HG03175 (cell line): ENCODE results near the gene SYK.
A peak's percentile ranks its signal among the peaks of the same experiment; 100 is the strongest.
"Not testable (repeated sequence)": the region's sequence is repeated elsewhere in the genome, so short reads cannot be mapped to it uniquely, and the experiment has no call there.

Source experiments
- ATAC-seq: cut with Tn5 transposase; IDR thresholded peaks from one replicate; pipeline ENCODE4 v1.9.1; 2021; ENCODE audit warnings: mild to moderate bottlenecking, moderate library complexity; ENCODE audit not compliant: unreplicated experiment

SYK gene

DNA sequence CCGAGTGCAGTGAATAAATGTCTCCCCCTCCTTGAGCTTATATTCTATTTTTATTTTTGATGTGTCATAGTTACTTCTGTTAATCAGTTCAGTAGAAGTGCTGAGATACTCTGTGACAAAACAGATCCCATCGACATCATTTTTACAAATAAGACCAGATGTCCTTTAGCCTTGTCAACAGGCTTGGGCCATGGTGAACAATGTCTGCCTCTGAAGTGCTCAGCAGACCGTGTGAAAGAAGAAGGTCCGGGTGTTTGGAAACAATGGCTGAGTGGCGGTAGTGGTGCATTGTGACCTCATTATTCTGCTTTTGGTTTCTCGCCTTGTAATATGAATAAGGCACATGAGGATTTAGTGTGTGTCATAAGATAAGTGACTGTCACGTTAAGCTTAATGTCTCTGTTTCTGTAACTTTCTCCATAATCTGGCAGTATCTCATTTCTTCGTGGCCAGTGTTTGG, 71.2 kb downstream of the SYK start:
- no peak for ATAC-seq

DNA sequence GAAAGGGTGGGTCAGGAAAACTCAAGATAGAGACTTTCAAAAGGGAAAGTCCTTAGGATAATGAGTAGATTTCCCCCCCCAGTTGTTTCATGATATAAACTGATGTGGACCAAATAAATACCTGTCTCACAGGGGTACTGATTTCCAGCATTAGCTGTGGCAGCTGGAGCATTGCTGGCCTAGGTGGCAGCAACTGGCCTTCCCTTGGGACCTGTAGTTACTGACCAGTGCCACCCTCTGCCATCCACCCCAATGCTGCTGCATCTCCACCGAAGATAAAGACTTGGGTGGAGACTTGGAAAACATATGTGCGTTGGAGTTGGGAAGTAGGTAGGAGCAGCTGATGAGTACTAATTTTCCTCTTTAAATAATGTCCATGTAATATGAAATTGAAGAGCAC, 71.8 kb downstream of the SYK start:
- ATAC-seq, result no peak

DNA sequence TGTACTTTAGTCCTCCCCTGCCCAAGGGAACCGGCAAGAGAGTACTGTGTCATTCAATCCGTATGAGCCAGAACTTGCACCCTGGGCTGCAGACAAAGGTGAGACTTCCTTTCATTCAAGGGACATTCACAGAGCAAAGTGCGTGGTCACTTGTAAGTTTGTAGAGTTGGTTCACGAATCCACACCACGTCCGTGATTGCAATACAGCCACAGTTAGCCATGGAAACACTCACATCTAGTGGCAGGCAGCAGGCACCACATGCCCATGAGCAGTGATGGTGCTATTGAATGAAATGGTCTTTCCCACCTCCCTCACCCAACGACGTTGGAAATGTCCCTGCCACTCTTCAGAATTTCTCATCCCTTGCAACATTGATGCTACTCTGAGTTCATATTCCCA, 72.6 kb downstream of the SYK start:
- ATAC-seq, result no peak

DNA sequence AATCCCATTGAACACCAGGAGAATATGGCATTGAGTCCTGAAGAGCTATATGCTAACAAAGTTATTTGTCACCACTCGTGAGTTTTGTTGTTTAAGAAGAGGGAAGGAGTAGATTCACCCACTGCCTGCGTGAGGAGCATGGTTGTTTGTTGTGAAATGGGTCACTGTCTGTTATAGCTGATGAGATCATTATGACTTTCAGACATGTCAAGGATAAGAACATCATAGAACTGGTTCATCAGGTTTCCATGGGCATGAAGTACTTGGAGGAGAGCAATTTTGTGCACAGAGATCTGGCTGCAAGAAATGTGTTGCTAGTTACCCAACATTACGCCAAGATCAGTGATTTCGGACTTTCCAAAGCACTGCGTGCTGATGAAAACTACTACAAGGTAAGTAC, 76.9 kb downstream of the SYK start:
- no peak for ATAC-seq

DNA sequence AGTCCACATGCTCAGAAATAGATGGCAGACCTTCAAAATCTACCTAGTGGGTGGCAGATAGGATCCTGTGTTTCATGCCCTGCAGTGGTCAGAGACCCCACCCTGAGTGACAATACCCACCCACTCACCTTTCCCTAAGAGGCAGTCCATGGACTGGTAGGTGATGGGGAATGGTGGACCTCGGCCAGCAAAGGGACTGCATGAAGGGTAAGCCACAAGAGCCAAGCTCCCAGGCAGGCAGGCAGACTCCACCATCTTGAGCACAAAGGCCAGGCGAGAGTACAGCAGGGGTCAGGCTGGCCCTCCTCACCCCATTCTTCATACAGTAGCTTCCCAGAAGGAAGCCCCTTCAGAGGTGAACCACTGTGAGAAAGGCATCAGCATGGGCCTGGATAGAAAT, 78.4 kb downstream of the SYK start:
- ATAC-seq, result no peak

DNA sequence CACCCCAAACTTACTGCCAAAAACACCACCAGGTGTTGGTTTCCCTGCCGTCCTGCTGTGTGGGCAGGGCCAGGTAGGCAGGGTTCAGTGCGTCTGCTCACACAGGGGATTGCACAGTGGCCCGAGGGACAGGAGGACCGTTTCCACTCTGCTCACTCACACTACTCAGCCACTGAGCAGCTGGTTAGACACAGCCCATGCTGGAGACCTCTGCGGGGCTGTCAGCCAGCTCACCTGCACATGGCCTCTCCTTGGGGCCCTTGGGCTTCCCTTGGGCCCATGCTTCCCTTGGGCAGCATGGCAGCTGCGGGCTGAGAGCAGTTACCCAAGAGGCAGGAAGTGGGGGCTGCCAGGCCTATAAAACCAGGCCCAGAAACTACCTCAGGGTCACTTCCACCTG, 79.0 kb downstream of the SYK start:
- ATAC-seq, result no peak

DNA sequence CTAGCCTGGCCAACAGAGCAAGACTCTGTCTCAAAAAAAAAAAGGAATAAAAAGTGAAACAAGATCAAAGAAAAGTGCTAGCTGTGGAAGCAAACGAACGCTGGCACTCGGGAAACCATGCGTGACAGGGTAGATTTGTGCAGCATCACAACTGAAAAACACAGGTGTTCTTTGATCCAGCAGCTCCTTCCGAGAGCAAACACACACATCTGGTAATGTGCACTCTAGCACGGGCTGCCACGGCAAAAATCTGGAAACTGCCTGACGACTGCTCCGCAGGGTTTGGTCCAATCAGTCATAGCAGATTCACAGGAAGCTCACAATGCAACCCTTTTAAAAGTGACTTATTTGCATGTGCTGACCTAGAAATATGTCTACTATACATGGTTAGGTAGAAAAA, 80.0 kb downstream of the SYK start:
- peak; percentile 61 for ATAC-seq

DNA sequence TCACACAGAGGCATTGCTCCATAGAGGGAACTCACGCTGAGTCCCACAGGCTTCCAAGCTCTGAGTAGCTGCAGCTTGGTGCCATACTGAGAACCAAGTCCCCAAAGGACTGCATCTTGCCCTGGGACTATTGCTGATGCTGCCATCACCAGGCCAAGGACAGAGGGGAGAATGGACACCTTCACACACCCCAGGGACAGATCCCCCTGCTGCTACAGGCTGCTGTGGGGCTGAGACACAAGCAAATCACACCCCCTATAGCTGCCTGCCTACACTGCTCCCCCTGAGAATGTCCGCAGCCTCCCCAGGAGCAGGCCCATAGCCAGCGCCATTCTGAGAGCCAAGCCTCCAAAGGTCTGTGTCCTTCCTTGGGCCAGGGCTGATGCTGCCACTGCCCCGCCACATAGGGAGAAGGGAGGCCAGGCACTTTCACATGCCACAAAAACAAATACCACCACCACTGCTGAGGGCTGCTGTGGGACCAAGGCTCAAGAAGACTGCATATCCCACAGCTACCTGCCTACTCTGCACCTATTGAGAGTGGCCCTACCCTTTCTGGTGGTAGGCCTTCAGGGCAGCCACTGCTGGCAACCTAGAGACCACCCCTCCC, 81.5 kb downstream of the SYK start:
- no peak for ATAC-seq

DNA sequence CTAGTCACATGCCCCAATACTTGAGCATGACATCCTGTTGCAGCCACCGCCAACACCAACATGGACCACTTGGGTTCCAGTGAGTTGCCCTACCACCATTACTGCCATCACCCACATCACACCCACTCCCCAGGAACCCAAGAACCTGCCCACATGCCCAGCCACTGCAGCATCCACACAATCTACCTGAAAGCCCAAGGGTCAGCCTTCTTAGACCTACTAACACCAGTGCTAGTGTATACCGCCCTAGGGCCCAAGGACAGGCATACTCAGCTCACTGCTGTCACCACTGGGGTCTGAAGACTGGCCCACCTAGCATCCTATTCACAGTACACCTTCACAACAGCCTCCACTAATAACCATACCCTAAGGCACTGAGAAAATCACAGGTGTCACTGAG, 82.0 kb downstream of the SYK start:
- ATAC-seq, result no peak

DNA sequence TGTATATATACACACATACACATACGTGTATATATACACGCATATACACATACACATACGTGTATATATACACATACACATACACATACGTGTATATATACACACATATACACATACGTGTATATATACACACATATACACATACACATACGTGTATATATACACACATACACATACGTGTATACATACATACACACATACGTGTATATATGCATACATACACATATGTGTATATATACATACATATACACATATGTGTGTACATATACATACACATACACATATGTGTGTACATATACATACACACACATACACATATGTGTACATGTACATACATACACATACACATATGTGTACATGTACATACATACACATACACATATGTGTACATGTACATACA, 82.6 kb downstream of the SYK start:
- no peak for ATAC-seq

DNA sequence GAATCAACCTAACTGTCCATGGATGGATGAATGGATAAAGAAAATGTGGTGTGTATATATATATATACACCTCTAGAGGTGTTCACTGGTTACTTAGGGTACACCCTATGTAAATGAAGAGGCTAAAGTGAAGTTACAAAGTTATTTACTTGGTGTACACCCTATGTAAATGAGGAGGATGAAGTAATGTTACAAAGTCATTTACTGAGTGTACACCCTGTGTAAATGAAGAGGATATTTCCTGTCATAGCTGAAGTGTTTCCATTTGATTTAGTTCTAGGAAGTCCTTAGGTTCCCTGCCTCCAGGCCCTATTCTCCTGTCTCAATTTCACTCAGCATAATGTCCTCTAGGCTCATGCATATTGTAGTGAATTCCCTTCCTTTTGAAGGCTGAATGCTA, 85.2 kb downstream of the SYK start:
- ATAC-seq, result not testable (repeated sequence)

DNA sequence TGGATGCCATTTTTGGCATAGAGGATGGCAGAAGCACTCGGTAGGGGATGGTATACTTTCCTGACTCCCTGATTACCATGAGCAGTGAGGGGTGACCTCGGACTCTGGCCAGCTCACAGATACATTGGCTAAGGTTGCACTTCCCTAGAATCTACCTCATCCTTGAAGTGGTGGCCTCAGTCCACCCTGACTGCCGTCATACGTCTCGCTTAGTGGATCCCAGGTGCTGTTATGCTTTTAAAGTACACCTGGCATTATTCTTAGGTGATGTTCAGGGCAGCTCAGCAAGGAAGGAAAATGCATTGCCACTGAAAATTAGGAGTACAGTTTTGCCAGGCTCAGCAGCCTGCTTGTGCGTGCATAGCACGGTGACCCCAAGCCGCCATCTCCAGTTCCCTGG, 87.3 kb downstream of the SYK start:
- no peak for ATAC-seq

DNA sequence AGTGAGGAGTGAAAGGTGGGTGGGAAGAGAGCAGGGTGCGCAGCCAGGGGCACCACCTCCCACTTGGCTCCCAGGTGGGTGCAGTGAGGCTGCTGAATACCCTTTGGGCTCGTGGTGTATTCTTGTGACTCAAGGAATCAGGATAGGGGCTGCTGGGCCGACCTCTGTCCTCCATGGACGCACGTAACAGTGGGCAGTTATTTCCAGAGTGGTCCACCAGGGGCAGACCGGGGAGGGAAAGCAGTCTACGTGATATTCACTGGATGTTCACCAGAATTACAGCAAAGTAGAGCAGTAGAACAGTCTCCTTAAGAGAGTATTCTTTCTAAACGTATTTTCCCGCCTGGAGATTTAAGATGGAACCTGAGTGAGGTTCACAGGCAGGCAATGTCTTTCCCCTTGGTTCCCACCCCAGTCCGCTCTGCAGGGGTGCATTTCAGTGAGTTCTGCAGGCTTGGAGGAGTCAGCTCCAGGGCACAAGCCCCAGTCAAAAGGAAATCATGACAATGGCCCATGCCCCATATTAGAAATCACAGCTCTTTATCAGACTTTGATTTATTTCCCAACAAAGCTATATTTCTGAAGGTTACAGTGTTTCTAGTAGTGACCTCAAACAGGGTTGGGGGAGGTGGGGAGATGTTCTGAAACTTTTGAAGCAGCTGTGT, 88.7 kb downstream of the SYK start:
- ATAC-seq, result no peak

DNA sequence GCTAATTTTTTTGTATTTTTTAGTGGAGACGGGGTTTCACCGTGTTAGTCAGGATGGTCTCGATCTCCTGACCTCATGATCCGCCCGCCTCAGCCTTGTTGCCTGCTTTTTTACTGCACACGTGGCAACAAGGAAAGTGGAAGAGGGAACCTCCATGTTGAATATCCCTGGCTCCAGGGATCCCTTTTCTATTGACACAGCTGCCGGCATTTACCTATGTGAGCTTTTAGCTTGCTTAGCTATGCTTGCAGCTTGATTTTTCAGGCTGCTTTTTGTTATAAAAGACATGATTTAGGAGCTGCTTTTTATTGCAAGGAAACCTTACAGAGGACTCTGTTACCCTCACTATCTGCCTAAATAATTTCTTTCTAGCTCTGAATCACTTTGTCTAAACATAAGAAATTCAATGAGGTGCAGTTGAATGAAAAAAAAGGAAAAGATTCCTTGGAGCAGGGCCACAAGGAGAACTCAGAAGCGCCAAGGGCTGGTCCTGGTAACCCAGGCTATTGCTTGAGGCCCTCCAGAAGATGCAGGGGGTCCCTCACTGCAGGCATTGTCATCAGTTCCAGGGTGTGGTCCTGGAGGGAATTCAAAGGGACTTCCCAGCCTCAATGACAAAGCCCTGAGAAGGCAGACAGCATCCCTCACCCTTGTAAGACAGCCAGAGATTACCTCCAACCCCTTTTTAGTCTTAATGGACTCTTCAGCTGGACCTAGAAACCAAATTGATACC, 89.9 kb downstream of the SYK start:
- ATAC-seq, result no peak

DNA sequence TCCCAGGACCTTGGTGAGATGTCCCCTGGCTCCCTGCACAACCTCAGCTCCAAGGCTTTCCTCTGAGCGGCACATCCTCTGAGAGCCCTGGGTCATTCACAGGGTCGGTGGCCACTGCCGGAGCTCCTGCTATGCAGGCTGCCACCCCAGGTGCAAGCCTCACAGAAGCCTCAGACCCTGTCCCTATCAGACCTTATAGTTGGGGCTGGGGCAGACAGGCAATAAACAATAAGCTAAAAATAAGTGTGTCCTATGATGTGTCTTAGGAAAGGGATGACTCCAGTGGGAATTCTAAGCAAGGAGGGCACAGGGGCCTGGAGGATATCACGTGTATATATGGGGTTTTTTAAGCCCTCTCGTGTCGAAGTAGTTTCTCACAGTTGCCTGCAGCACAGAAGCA, 91.3 kb downstream of the SYK start:
- ATAC-seq, result no peak

DNA sequence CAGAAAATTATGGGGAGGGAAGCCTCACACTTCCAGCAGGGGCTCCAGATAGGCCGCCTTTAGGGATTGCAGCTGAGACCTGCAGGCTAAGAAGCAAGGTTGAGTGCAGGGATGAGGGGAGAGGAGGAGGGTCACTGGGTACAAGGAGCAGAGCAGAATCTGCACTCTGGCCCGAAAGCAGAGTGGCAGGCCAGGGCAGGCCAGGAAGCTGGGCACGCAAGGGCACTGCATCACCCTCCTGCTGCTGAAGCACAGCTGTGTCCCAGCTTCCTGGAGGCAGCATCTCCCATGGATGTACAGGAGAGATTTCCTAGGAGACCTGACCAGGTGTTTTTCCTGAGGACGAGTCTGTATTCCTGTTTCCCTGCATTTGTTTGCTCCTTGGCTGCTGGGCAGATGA, 92.1 kb downstream of the SYK start:
- ATAC-seq, result no peak

DNA sequence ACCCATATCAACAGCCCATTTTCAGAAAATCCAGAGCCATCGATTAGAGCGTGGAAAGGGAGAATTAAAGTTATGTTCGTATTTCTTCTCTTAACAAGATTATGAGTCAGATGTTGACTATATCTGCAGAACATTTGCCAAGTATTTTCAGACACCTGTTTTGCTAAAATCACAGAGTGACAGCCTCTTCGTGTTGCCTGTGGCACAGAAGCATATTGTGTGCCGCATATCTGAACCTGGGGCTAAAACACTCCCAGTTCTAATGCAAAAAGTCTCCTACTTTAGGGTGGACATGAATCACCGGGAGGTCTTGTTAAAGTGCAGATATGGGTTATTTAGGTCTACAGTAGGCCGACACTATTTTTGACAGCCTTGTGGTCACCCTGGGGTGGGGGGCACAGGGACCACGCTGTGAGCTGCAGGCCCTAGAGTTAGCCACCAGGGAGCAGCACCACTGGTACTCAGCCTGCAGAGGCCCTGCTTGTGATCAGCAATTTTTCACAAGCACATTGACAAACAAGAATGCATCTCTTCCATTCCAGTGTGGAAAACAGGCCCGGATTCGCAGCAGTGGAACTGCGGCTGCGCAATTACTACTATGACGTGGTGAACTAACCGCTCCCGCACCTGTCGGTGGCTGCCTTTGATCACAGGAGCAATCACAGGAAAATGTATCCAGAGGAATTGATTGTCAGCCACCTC, 93.5 kb downstream of the SYK start:
- no peak for ATAC-seq

DNA sequence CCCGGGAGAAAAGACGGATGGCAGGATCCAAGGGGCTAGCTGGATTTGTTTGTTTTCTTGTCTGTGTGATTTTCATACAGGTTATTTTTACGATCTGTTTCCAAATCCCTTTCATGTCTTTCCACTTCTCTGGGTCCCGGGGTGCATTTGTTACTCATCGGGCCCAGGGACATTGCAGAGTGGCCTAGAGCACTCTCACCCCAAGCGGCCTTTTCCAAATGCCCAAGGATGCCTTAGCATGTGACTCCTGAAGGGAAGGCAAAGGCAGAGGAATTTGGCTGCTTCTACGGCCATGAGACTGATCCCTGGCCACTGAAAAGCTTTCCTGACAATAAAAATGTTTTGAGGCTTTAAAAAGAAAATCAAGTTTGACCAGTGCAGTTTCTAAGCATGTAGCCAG, 94.2 kb downstream of the SYK start:
- no peak for ATAC-seq

DNA sequence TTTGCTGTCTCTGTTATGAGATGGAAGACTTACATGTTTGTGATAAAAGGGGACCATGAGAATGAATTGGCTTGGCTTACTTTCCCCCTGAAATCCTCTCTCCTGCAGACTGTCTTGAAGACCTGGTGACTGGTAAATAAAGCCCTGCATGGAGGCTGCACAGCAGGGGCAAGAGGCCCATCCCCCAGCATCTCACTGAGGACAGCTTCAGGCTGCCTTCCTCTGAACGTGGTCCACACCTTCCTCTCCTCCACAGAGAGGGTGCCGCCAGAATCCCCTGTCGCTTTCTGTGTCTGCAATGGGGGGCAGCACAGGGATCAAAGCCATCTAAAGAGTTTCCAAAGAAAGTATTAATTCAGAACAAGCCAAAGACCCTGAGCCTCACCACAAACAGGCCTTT, 94.6 kb downstream of the SYK start:
- ATAC-seq, result no peak

DNA sequence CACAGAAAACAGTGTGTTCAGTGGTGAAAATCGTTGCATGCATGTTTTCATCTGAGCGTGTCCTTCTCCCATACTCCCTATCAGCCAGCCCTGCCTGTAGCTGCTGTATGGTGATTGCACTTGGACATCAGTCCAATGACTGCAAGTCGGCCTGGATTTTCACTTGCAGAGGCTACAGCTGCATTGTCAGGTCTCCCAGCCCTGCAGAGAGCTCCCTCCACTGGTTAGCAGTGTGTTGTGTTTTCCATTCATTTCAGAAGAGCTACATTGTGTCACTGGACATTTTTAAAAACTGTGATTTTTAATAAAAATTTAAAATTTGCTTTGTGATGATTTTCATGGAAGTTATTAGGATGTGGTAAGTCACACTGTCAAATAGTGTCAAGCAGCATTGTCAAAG, 96.6 kb downstream of the SYK start:
- no peak for ATAC-seq

DNA sequence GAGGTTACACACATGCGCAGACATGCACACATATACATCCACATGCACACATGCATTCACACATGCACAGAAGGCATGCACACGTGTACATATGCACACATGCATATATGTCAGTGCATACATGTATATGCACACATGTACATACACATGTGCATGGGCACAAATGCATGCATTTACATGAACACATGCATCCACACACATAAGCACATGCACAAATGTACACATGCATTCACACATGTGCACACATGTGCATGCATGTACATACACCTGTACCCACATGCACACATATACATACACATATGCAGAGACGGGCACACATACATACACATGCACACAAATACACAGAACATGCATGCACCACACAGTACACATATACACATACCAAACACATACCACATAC, 97.7 kb downstream of the SYK start:
- no peak for ATAC-seq

DNA sequence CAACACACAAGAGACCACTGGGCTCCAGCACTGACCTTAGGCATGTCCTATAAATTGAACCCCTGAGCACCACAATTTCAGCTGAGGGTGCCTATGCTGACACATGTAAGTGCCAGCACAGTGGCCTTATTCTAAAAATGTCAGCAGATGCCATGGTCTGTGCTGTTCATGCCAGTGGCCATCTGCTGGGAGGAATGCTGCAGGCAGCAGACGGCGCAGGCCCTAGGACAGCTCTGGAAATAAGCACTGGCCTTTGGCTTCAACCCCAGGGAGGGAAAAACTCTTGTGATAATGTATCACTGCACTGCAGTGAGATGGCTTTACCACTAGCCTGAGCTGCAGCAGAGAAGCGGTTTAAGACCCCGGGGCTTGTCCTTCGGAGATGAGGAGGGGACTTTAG, 98.5 kb downstream of the SYK start:
- no peak for ATAC-seq
